MCF 10A (cell line): ENCODE data around the gene PTTG1IP. TPM values are rescaled to one million over a fixed set of nuclear protein-coding genes. Genes with fewer than 3 reads are reported as not detected.

ENCODE experiments used
- BruUV-seq: library from RNA; stranded (reverse); fragments of 400-500 nt; replicated peaks from 2 replicates; lab custom pipeline; 2021; lab: Mats Ljungman, UMichigan
- CTCF ChIA-PET: fragments of 300-600 bp; sonication (Branson Sonifier 250); formaldehyde crosslinking; extraction: SDS; loops from one replicate; lab custom pipeline; 2021; ENCODE audit warnings: antibody characterized with exemption, inconsistent platforms; lab: Yijun Ruan, JAX
- POLR2A ChIA-PET: fragments of 300-600, 350-650 bp; sonication (Branson Sonifier 250); formaldehyde crosslinking; extraction: SDS; loops from one replicate; lab custom pipeline; 2020; ENCODE audit warnings: antibody characterized with exemption, inconsistent platforms; lab: Yijun Ruan, JAX
- DNase-seq: peaks from one replicate; pipeline ENCODE4 v3.0.0-alpha.2; 2018; ENCODE audit not compliant: unreplicated experiment
- H3K27ac Mint-ChIP-seq: one replicate; pipeline ENCODE4 v1.8.0; 2022; ENCODE audit warnings: mild to moderate bottlenecking, low read depth, mixed read lengths; ENCODE audit not compliant: unreplicated experiment
- H3K27me3 Mint-ChIP-seq: one replicate; pipeline ENCODE4 v1.8.0; 2022; ENCODE audit warnings: mixed read lengths; ENCODE audit not compliant: insufficient read depth, unreplicated experiment
- H3K36me3 Mint-ChIP-seq: one replicate; pipeline ENCODE4 v1.8.0; 2022; ENCODE audit warnings: mild to moderate bottlenecking, moderate library complexity, mixed read lengths; ENCODE audit not compliant: insufficient read depth, unreplicated experiment
- H3K4me1 Mint-ChIP-seq: one replicate; pipeline ENCODE4 v1.8.0; 2022; ENCODE audit warnings: mixed read lengths; ENCODE audit not compliant: insufficient read depth, unreplicated experiment
- H3K4me3 Mint-ChIP-seq: one replicate; pipeline ENCODE4 v1.8.0; 2022; ENCODE audit warnings: mild to moderate bottlenecking, moderate library complexity, mixed read lengths; ENCODE audit not compliant: unreplicated experiment
- H3K9me3 Mint-ChIP-seq: one replicate; pipeline ENCODE4 v1.8.0; 2022; ENCODE audit warnings: mixed read lengths; ENCODE audit not compliant: unreplicated experiment
- intact Hi-C: fragments of 100-400 bp; cut with micrococcal nuclease; formaldehyde crosslinking; loops from 2 replicates; pipeline ENCODE4 v1.14.1; 2022
- total RNA-seq: library from RNA; stranded (reverse); gene quantifications from 2 replicates; pipeline ENCODE4 v1.2.3, GENCODE V29; 2022
- TF ChIP-seq, protein P1 (sequence below): fragments of 200-600 bp; IDR thresholded peaks from one replicate; pipeline ENCODE4 v1.8.0; 2022; ENCODE audit warnings: antibody characterized with exemption, mild to moderate bottlenecking; ENCODE audit not compliant: unreplicated experiment

The PTTG1IP gene
- total RNA-seq, 1 experiment from 2014 or later: 338 TPM

DNA sequence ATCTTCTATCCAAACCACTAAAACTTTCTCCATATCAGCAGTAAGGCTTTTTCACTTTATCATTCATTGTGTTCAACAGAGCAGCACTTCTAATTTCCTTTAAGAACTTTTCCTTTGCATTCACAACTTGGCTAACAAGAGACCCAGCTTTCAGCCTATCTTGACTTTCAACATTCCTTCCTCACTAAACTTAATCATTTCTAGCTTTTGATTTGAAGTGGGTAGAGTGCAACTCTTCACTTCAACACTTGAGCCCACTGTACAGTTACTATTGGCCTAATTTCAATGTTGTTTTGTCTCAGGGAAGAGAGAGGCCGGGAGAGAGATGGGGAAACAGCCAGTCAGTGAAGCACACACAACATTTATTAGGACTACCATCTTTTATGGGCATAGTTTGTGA, 73.8 kb downstream of the PTTG1IP start:
- no TSS peak for BruUV-seq
- no peaks in the 10 kb centered on the region for H3K27me3 Mint-ChIP-seq
- POLR2A ChIA-PET: interaction anchor here (1.0 to 5.4 kb wide), 5 partner anchors 38 to 139 kb away, joined by 3 to 161 read pairs (median 12); partner anchors contain the start of genes PTTG1IP and SLX9
- peaks cover 43% of the 10 kb centered on the region for H3K36me3 Mint-ChIP-seq
- TF ChIP-seq, protein P1, sequence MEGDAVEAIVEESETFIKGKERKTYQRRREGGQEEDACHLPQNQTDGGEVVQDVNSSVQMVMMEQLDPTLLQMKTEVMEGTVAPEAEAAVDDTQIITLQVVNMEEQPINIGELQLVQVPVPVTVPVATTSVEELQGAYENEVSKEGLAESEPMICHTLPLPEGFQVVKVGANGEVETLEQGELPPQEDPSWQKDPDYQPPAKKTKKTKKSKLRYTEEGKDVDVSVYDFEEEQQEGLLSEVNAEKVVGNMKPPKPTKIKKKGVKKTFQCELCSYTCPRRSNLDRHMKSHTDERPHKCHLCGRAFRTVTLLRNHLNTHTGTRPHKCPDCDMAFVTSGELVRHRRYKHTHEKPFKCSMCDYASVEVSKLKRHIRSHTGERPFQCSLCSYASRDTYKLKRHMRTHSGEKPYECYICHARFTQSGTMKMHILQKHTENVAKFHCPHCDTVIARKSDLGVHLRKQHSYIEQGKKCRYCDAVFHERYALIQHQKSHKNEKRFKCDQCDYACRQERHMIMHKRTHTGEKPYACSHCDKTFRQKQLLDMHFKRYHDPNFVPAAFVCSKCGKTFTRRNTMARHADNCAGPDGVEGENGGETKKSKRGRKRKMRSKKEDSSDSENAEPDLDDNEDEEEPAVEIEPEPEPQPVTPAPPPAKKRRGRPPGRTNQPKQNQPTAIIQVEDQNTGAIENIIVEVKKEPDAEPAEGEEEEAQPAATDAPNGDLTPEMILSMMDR: no peak
- H3K4me1 Mint-ChIP-seq: peaks cover 34% of the 10 kb centered on the region
- intact Hi-C loops: loop anchor here (1.0 to 2.0 kb wide), 3 partner anchors 47 to 329 kb away; no protein-coding TSS in a partner anchor
- H3K27ac Mint-ChIP-seq: no peak overlapping the region
- CTCF ChIA-PET: interaction anchor here (0.6 to 4.6 kb wide), 29 partner anchors 8 to 338 kb away, joined by 3 to 48 read pairs (median 5); partner anchors contain the start of genes PTTG1IP and SLX9
- H3K9me3 Mint-ChIP-seq: no peaks in the 10 kb centered on the region
- DNase-seq: no peak
- peak overlapping the region; percentile 89 for H3K4me3 Mint-ChIP-seq

Other genes with a start within 250 kb of the PTTG1IP start
- gene KRTAP10-9, start 246.6 kb downstream of the PTTG1IP start, total RNA-seq: not detected in 2 replicates
- gene KRTAP10-10, start 236.3 kb downstream of the PTTG1IP start, total RNA-seq: not detected in 2 replicates
- not detected in 2 replicates for gene KRTAP10-11, start 227.3 kb downstream of the PTTG1IP start, total RNA-seq
- not detected in 2 replicates for gene KRTAP12-4, start 219.0 kb downstream of the PTTG1IP start, total RNA-seq
- not detected in 2 replicates for gene KRTAP12-3, start 215.8 kb downstream of the PTTG1IP start, total RNA-seq
- gene KRTAP12-2, start 206.8 kb downstream of the PTTG1IP start, total RNA-seq: not detected in 2 replicates
- gene KRTAP12-1, start 191.5 kb downstream of the PTTG1IP start, total RNA-seq: not detected in 2 replicates
- not detected in 2 replicates for gene KRTAP10-12, start 176.5 kb downstream of the PTTG1IP start, total RNA-seq
- not detected in 2 replicates for gene TSPEAR, start 162.1 kb downstream of the PTTG1IP start, total RNA-seq
- 122 and 147 TPM in 2 replicates for gene UBE2G2, start 71.9 kb downstream of the PTTG1IP start, total RNA-seq
- 59.5 and 62.3 TPM in 2 replicates for gene SUMO3, start 55.6 kb downstream of the PTTG1IP start, total RNA-seq
- gene ITGB2, start 47.2 kb upstream of the PTTG1IP start, total RNA-seq: 24.8 and 29.3 TPM in 2 replicates
- gene SLX9, start 66.3 kb upstream of the PTTG1IP start, total RNA-seq: 40.4 and 58.7 TPM in 2 replicates
- 18.1 and 19.4 TPM in 2 replicates for gene ADARB1, start 200.9 kb upstream of the PTTG1IP start, total RNA-seq